ENCODE results near the gene CUL2.

The CUL2 gene

DNA sequence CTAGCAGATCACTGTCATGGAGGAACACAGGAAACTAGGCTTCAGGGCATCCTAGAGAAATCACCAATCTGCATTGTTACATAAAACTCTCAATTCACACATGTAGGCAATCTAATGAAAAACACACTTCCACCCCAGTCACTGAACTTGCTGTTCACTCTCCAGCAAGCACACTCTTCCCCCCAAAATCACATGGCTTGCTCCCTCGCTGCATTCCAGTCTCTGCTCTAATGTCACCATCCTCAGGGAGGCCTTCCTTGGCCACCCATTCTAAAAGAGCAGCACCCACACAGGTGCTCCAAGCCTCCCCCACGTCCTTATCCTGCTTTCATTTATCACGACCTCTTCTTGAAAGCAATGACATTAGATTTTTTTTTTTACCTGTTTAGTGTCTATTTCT is 19.6 kb downstream of the CUL2 start:
- no peak overlapping the region for H3K4me3 ChIP-seq (ENCODE audit: low read length)
- TF ChIP-seq, protein P1, sequence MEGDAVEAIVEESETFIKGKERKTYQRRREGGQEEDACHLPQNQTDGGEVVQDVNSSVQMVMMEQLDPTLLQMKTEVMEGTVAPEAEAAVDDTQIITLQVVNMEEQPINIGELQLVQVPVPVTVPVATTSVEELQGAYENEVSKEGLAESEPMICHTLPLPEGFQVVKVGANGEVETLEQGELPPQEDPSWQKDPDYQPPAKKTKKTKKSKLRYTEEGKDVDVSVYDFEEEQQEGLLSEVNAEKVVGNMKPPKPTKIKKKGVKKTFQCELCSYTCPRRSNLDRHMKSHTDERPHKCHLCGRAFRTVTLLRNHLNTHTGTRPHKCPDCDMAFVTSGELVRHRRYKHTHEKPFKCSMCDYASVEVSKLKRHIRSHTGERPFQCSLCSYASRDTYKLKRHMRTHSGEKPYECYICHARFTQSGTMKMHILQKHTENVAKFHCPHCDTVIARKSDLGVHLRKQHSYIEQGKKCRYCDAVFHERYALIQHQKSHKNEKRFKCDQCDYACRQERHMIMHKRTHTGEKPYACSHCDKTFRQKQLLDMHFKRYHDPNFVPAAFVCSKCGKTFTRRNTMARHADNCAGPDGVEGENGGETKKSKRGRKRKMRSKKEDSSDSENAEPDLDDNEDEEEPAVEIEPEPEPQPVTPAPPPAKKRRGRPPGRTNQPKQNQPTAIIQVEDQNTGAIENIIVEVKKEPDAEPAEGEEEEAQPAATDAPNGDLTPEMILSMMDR (IDR thresholded peaks at IDR 0.05; ENCODE audit: insufficient read depth, low read depth, low read length, missing control alignments), result no peak
- DNase-seq (ENCODE audit: low read depth), result no peak

DNA sequence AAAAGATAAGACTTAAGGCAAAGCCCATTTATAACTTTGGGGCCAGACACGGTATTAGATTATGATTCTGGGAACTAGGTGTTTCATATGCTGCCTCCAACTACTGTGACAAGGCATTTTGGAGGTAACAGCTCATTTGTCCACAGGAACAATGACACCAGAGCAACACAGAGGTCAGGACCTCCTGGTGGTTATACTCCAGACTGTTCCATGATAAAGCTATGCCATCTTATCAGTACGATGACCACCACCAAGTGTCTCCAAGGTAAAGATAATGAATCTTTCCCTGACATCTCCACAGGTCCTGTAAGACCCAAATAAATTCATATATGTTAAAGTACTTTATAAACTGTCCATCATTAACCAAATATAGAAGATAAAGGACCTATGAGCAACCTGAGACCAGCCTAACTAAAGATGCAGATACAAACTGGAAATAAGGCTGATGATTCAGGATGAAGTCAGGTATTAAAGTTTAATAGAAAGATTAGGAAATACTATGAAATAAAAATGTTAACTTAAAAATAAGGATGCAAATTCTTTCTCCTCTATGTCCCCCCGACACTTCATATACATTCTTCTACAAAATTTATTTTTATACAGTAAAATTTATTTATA is 26.2 kb downstream of the CUL2 start:
- peak; percentile 8 for DNase-seq (ENCODE audit: low read depth)
- H3K4me3 ChIP-seq (ENCODE audit: low read length), result no peak overlapping the region
- TF ChIP-seq, protein P1 (IDR thresholded peaks at IDR 0.05; ENCODE audit: insufficient read depth, low read depth, low read length, missing control alignments), result no peak

DNA sequence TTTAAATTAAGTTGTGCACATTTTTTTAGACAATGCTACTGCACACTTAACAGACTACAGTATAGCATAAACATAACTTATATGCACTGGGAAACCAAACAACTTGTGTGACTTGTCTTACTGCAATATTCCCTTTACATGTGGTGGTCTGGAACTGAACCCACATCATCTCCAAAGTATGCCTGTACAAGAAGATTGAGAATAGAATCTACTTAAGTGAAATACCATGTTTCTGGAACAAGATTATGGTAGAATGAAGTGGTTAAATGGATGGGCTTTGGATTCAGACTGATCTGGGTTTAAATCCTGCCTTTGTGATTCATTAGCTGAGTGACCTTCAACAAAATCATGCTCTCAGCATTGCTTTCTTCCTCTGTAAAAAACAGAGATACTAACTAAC is 30.7 kb downstream of the CUL2 start:
- no peak for DNase-seq (ENCODE audit: low read depth)
- no peak overlapping the region for H3K4me3 ChIP-seq (ENCODE audit: low read length)
- TF ChIP-seq, protein P1 (IDR thresholded peaks at IDR 0.05; ENCODE audit: insufficient read depth, low read depth, low read length, missing control alignments), result no peak

DNA sequence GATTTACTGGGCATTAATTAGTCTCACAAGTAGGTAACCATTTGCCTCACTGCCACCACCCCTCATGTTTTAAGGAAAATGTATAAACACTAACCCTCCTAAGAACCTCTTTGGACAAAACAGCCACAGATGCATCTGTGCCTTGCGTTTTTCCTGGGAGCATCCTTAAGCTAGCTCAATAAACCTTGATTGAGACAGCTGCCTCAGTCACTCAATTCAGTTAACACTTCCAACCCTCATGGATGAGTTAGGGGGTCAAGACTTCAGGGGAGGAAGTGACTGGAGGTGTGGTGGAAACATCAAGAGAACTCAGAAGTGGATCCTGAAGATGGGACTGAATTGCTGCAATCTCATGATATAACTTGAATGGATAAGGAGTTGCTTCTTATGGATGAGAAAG is 31.5 kb downstream of the CUL2 start:
- DNase-seq (ENCODE audit: low read depth), result no peak
- TF ChIP-seq, protein P1 (IDR thresholded peaks at IDR 0.05; ENCODE audit: insufficient read depth, low read depth, low read length, missing control alignments), result no peak
- no peak overlapping the region for H3K4me3 ChIP-seq (ENCODE audit: low read length)

DNA sequence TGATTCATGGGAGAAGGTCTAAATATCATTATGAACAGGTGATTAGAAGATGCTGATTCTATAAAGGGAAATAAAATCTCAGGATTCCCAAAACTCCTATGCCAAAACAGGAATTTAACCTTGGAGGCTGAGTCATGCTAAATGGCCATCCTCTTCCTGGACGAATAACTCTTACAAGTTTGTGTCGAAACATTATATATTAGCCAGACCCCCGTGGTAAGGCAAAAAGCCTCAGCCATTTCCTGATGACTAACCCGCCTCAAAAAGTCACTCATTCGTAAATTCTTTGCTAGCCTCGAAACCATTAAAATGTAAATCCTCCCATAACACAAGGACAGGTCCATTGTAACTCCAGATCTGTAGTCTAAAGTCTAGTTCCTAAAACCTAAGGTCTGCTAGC is 32.0 kb downstream of the CUL2 start:
- DNase-seq (ENCODE audit: low read depth), result peak; percentile 69
- H3K4me3 ChIP-seq (ENCODE audit: low read length), result no peak overlapping the region
- TF ChIP-seq, protein P1 (IDR thresholded peaks at IDR 0.05; ENCODE audit: insufficient read depth, low read depth, low read length, missing control alignments), result no peak

DNA sequence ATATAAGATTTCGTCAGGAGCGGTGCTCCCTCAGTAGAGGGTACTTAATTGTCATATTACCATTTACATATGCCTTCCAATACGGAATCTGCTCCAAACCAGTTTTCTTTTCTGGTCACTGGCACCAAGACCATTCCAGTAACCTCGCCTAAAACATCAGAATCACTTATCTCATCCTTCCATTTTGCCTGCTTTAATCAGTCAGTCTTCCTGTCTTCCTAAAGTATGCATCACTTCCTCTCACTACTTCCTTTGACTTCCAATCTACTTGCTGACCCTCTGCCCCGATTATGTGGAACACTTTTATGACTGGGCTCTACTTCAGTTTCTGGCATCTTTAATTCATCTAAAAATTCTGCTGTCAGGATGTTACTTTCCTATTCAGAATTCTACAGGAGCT is 33.5 kb downstream of the CUL2 start:
- H3K4me3 ChIP-seq (ENCODE audit: low read length), result no peak overlapping the region
- TF ChIP-seq, protein P1 (IDR thresholded peaks at IDR 0.05; ENCODE audit: insufficient read depth, low read depth, low read length, missing control alignments), result no peak
- DNase-seq (ENCODE audit: low read depth), result no peak

DNA sequence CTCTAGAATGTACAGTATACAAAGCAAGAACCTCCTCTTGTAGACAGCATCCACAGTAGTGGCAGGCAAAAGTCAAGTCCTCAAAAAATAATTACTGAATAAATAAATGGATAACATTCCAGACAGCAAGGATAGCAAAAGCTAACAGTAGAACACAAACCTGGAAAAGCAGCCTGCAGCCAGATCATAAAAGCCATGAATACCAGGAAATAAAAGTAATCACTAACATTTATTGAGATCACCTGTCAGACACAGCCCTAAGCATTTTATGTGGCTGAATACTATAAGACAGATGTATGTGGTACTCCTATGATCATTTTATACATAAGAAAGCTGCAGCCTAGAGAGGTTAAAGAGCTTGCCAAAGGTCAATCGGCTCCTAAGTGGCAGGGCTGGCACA is 34.0 kb downstream of the CUL2 start:
- H3K4me3 ChIP-seq (ENCODE audit: low read length), result no peak overlapping the region
- no peak for DNase-seq (ENCODE audit: low read depth)
- TF ChIP-seq, protein P1 (IDR thresholded peaks at IDR 0.05; ENCODE audit: insufficient read depth, low read depth, low read length, missing control alignments), result no peak
